ENCODE results near the gene C3orf22.
"Not testable (repeated sequence)": the region's sequence is repeated elsewhere in the genome, so short reads cannot be mapped to it uniquely, and the experiment has no call there.

C3orf22 gene

GRCh38 chr3:126543457-126544061 lies 15.2 kb downstream of the C3orf22 start:
- no peak for DNase-seq (ENCODE audit: low read depth, low spot score)

GRCh38 chr3:126542340-126543241 lies 16.1 kb downstream of the C3orf22 start:
- DNase-seq (ENCODE audit: low read depth, low spot score) = peak; percentile 10

- DNase-seq (ENCODE audit: low read depth, low spot score) = peak; percentile 23
Measured at GRCh38 chr3:126541628-126542339, 16.9 kb downstream of the C3orf22 start.

- peak; percentile 2 for DNase-seq (ENCODE audit: low read depth, low spot score)
Measured at GRCh38 chr3:126540951-126541627, 17.6 kb downstream of the C3orf22 start.

GRCh38 chr3:126540342-126540849 lies 18.3 kb downstream of the C3orf22 start:
- no peak for DNase-seq (ENCODE audit: low read depth, low spot score)

GRCh38 chr3:126539558-126540250 lies 19.0 kb downstream of the C3orf22 start:
- no peak for DNase-seq (ENCODE audit: low read depth, low spot score)

GRCh38 chr3:126538966-126539365 lies 19.8 kb downstream of the C3orf22 start:
- DNase-seq (ENCODE audit: low read depth, low spot score) = no peak

GRCh38 chr3:126538316-126538715 lies 20.4 kb downstream of the C3orf22 start:
- peak; percentile 53 for DNase-seq (ENCODE audit: low read depth, low spot score)

GRCh38 chr3:126537730-126538281 lies 20.9 kb downstream of the C3orf22 start:
- DNase-seq (ENCODE audit: low read depth, low spot score) = no peak

- DNase-seq (ENCODE audit: low read depth, low spot score) = no peak
Measured at GRCh38 chr3:126537116-126537729, 21.5 kb downstream of the C3orf22 start.

- DNase-seq (ENCODE audit: low read depth, low spot score) = no peak
Measured at GRCh38 chr3:126536126-126536525, 22.6 kb downstream of the C3orf22 start.

- no peak for DNase-seq (ENCODE audit: low read depth, low spot score)
Measured at GRCh38 chr3:126535636-126536035, 23.1 kb downstream of the C3orf22 start.

- not testable (repeated sequence) for DNase-seq (ENCODE audit: low read depth, low spot score)
Measured at GRCh38 chr3:126534716-126535115, 24.0 kb downstream of the C3orf22 start.

- DNase-seq (ENCODE audit: low read depth, low spot score) = no peak
Measured at GRCh38 chr3:126533506-126533905, 25.2 kb downstream of the C3orf22 start.

- DNase-seq (ENCODE audit: low read depth, low spot score) = no peak
Measured at GRCh38 chr3:126531051-126531330, 27.7 kb downstream of the C3orf22 start.

- DNase-seq (ENCODE audit: low read depth, low spot score) = no peak
Measured at GRCh38 chr3:126530171-126531050, 28.3 kb downstream of the C3orf22 start.

- DNase-seq (ENCODE audit: low read depth, low spot score) = no peak
Measured at GRCh38 chr3:126529585-126530170, 29.1 kb downstream of the C3orf22 start.

- no peak for DNase-seq (ENCODE audit: low read depth, low spot score)
Measured at GRCh38 chr3:126528800-126529541, 29.8 kb downstream of the C3orf22 start.
